ENCODE measurements around the gene OR2T34.

DNA sequence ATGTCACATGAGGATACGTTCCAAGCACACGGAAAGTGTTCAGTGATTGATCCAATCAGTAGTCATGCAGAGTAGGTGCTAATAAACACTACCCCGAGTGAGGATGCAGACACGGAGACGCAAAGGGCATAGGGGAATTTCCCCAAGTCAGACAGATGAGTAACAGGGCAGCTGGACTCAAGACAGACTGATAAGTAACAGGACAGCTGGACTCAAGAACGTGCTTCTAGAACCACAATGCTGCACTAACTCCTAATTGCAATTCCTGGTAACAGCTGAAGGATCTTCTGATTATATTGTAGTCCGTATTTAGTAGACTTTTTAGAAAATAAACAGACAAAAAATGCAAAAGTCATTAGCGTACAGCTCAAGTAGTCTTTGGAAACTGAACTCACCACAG, 24.8 kb upstream of the OR2T34 start:
- TF ChIP-seq, protein P1, sequence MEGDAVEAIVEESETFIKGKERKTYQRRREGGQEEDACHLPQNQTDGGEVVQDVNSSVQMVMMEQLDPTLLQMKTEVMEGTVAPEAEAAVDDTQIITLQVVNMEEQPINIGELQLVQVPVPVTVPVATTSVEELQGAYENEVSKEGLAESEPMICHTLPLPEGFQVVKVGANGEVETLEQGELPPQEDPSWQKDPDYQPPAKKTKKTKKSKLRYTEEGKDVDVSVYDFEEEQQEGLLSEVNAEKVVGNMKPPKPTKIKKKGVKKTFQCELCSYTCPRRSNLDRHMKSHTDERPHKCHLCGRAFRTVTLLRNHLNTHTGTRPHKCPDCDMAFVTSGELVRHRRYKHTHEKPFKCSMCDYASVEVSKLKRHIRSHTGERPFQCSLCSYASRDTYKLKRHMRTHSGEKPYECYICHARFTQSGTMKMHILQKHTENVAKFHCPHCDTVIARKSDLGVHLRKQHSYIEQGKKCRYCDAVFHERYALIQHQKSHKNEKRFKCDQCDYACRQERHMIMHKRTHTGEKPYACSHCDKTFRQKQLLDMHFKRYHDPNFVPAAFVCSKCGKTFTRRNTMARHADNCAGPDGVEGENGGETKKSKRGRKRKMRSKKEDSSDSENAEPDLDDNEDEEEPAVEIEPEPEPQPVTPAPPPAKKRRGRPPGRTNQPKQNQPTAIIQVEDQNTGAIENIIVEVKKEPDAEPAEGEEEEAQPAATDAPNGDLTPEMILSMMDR (IDR thresholded peaks at IDR 0.05) = no peak
- TF ChIP-seq POLR2A (IDR thresholded peaks at IDR 0.05) = no peak

Measured in uterus (tissue), 2 donors.